Measurements from ENCODE around the gene EIF4G3.
"Not testable (repeated sequence)": the region's sequence is repeated elsewhere in the genome, so short reads cannot be mapped to it uniquely, and the experiment has no call there.

The EIF4G3 gene

DNA sequence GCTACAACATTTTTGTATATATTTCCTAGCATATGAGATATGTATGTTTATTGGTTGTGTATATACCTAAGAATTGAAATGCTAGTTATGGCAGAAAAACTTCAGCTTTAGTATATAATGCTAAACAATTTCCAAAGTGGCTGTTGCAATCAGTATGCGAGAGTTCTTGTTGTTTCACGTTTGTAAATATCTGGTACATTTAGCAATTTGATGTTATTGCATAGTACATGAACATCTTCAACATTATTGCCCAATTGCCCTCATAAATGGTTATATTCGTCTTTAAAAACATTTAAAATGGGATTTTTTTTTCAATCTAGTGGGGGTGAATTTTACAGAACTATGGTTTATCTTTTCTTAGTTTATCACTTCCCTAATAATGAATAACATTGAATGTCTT is 303.4 kb downstream of the EIF4G3 start:
- DNase-seq (ENCODE audit: low spot score), result no peak

GRCh38 chr1:20871419-20871818 is 305.3 kb downstream of the EIF4G3 start:
- DNase-seq (ENCODE audit: low spot score), result no peak

- DNase-seq (ENCODE audit: low spot score), result no peak
These were observed 306.0 kb downstream of the EIF4G3 start for GRCh38 chr1:20870718-20871117.

DNA sequence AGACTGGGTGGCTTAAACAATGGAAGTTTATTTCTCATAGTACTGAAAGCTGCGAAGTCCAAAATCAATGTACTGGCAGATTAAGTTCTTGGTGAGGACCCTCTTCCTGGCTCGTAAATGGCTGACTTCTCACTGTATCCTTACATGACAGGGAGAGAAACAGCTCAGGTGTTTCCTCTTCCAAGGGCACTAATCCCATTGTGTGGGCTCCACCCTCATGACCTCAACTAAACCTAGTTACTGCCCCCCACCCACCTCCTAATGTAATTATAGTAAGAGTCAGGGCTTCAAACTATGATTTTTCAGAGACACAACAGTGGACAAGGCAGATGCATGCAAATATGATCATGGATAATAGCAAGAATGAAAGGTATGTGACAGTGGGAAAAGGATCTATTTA is 308.4 kb downstream of the EIF4G3 start:
- DNase-seq (ENCODE audit: low spot score), result no peak

DNA sequence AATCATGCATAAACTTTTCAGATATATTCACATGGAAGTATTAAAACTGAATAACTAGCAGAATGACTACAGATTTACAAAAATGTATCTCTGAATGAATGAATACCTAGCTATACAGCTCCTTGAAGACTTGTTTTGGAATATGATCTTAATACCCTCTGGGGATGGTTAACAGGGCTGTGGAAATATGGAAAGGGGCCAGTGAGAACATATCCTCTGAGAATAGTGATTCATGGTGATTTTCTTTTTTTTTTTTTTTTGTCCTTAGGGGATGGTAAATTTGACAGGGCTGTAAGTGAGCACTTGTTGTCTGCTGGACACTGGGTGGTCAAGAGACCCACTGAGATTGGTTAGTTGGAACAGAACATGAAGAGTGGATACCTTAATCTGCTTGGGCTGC is 308.9 kb downstream of the EIF4G3 start:
- DNase-seq (ENCODE audit: low spot score), result no peak

DNA sequence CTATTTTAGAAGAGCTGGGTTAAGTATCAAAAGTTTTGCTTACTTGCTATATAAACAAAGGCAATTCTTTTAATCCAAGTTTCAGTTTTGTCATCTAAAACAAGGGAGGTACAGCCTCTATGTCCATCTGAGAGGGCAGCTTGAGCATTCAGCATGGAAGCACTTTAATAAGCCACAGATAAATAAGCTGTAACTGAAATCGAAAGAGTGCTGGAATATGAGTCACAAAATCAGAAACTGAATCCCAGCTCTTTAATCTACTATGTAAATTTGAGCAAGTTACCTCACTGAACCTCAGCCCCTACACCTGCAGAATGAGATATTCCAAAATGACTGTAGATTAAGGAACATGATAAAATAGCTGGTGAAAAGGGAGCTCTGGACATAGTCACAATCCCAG is 309.6 kb downstream of the EIF4G3 start:
- DNase-seq (ENCODE audit: low spot score), result no peak

DNA sequence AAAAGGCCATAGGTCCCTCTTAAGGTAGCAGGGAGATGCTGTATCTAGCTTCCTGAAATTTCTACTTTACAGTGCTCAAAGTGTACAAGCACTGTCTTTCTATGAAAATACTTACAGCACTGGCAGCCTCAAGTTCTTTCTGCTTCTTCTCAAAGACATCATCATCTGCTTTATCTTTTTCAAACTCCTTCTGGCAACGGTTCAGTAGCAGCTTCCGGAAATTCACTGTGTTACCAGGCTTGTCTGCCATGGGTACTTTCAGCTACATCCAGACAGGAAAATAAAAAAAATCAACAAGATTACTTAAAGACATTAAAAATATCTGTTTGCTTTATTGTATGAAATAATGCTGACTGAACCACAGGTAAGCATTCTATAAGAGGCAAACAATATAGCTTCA is 311.7 kb downstream of the EIF4G3 start:
- no peak for DNase-seq (ENCODE audit: low spot score)

DNA sequence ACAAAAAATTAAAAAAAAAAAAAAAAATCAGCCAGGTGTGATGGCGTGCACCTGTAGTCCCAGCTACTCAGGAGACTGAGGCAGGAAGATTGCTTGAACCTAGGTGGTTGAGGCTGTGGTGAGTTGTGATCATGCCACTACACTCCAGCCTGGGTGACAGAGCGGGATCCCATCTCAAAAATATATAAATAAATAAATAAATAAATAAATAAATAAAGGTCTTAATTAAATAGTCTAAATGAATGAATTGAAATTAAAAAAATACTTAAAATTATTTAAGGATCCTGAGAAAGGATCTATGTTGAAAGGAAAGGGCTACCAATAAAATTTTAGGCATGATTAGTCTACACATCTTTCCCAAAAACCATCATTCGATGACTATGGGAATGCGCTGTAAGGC is 322.2 kb downstream of the EIF4G3 start:
- DNase-seq (ENCODE audit: low spot score), result no peak

DNA sequence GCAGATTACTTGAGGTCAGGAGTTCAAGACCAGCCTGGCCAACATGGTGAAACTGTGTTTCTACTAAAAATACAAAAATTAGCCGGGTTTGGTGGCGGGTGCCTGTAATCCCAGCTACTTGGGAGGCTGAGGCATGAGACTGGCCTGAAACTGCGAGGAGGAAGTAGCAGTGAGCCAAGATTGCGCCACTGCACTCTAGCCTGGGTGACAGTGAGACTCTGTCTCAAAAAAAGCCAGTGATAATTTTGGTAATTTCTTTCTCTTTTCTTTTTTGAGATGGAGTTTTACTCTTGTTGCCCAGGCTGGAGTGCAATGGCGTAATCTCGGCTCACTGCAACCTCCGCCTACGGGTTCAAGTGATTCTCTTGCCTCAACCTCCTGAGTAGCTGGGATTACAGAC is 324.9 kb downstream of the EIF4G3 start:
- DNase-seq (ENCODE audit: low spot score), result not testable (repeated sequence)

GRCh38 chr1:20850021-20850420 is 326.7 kb downstream of the EIF4G3 start:
- DNase-seq (ENCODE audit: low spot score), result no peak

DNA sequence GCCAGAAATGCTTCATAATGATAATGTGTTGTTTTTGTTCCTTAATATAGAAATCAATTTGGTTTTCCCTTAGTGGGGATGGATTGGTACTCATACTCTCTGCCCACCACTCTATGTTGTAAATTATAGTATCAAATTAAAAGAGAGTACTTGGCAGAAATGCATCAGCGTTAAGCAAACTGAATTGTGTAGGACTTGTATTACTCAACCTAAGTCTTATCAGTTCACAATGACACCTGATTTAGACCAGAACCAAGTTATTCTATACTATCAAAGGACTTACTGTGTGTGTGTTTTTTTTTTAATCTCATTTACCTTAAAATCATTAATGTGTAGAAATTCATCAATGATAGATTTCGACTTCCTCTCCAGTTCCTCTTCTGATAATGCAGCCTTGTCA is 327.6 kb downstream of the EIF4G3 start:
- DNase-seq (ENCODE audit: low spot score), result no peak

DNA sequence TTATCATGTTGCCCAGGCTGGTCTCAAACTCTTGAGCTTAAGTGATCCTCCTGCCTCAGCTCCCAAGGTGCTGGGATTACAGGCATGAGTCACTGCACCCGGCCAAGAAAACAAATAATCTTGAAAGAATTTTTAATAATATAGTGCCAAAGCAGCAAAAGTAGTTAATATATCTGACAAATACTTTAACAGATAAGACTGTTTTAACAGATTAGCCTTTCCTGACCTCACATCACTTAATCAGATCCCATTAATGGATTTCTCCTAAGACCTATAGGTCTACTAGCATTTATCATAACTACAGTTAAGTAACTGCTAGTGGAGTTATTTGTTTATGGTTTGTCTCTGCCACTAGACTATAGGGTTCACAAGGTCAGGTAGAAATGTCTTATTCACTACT is 328.5 kb downstream of the EIF4G3 start:
- no peak for DNase-seq (ENCODE audit: low spot score)

GRCh38 chr1:20847611-20848080 is 329.1 kb downstream of the EIF4G3 start:
- no peak for DNase-seq (ENCODE audit: low spot score)

GRCh38 chr1:20846461-20847374 is 330.0 kb downstream of the EIF4G3 start:
- DNase-seq (ENCODE audit: low spot score), result no peak

- no peak for DNase-seq (ENCODE audit: low spot score)
These were observed 336.0 kb downstream of the EIF4G3 start for GRCh38 chr1:20840731-20841130.

DNA sequence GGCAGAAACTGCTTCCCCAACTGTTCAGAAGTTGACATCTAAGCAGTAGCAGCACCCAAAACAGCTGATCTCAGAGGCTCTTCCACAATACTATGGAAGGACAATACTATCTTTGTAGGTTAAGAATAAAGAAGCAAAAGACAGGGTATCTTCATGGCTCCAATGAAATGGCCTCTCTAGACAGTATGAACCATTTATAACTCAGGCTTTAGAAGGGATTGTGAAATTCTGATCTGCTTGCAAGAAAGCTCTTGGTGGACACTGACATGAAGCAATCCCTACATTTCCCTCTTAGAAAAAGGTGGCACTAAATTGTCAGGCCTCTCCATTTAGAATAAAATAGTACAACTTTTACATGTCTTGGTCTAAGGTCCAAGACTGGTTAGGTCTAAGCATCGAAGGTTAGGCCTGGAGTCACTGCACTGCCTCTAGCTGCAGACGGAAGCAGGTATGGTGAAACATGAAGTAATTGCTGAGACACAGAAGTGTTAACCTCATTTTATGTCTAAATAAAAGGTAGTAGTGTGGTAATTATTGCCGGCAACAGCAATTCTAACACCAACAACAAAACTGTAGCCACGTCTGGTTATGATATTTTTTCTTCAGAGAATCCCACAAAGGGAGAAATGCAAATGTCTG is 339.0 kb downstream of the EIF4G3 start:
- DNase-seq (ENCODE audit: low spot score), result no peak

DNA sequence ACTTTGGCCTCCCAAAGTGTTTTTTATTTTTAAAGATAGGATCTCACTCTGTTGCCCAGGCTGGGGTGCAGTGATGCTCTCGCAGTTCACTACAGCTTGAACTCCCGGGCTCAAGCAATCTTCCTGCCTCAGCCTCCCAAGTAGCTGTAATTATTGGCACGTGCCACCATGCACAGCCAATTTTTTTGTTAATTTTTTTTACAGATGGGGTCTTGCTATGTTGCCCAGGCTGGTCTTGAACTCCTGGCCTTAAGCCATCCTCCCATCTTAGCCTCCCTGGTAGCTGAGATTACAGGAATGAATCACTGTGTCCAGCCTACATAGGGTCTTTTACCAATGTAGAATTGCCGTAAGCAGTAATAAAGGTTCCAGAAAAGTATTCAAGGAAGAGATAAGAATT is 340.5 kb downstream of the EIF4G3 start:
- DNase-seq (ENCODE audit: low spot score), result no peak

DNA sequence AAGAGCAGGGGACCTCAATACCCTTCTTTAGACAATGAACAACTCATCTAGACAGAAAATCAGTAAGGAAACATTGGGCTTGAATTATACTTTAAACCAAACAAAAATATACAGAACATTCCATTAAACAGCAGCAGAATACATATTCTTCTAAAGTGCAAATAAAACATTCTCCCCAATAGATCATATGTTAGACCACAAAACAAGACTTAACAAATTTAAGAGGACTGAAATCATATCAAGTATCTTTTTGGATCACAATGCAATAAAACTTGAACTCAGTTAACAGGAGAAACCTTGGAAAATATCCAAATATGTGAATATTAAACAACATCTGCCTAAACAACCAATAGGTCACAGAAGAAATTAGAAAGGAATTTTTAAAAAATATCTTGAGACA is 341.9 kb downstream of the EIF4G3 start:
- no peak for DNase-seq (ENCODE audit: low spot score)

DNA sequence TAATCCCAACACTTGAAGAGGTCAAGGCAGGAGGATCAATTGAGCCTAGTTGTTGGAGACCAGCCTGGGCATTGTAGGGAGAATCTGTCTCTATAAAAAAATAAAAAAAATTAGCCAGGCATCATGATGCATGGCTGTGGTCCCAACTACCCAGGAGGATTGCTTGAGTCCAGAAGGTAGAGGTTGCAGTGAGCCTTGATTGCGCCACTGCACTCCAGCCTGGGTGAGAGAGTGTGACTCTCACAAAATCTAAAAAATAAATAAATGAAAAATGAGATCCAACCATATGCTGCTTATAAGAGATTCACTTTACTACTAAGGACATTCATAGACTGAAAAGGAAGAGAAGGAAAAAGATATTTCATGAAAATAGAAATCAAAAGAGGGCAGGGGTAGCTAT is 342.5 kb downstream of the EIF4G3 start:
- DNase-seq (ENCODE audit: low spot score), result no peak

DNA sequence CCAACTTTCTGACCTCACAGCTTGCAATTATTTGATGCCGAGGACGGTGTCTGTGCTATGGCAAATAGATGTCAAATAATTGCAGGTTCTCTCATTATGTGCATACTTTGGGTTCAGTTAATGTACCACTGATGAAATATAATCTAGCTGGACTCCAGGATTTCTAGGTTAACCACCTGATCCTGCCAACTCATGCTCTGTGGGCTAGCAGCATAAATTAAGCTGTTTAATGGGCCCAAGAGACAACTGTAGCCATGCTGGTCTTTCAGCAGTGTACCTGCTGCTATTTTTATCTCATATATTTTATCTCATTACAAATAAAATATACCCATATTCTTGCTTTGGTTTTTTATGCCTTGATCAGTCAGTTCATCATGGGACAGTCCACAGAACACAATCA is 346.3 kb downstream of the EIF4G3 start:
- DNase-seq (ENCODE audit: low spot score), result no peak

GRCh38 chr1:20829946-20830345 is 346.8 kb downstream of the EIF4G3 start:
- no peak for DNase-seq (ENCODE audit: low spot score)

GRCh38 chr1:20829531-20829930 is 347.2 kb downstream of the EIF4G3 start:
- no peak for DNase-seq (ENCODE audit: low spot score)

DNA sequence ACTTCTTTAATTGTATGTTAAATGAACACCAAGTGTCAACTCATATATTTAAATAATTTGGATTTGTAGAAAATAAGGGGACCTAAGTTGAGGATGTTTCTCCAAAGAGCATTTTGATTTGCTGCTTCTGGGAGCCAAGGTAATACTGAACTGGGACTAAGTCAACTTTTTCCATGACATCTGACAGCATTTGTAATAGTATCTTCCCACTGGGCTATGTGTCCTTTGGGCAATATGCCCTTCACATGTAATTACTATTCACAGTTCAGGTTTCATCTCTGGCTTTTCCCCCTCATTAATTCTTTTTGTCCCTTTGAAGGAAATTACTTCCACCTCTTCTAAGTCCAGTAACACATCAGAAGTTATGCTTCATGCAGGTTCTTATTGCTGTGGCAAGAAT is 352.9 kb downstream of the EIF4G3 start:
- DNase-seq (ENCODE audit: low spot score), result no peak

DNA sequence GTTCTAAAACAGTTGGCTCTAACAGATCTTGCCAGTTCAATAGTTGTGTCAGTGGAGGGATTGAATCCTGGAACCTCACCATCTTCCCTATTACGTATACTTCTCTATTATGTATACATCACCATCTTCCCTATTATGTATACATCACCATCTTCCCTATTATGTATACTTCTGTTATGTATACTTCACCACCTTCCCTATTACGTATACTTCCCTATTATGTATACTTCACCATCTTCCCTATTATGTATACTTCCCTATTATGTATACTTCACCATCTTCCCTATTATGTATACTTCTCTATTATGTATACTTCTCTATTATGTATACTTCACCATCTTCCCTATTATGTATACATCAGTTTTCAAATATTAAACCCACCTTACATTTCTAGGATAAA is 355.2 kb downstream of the EIF4G3 start:
- DNase-seq (ENCODE audit: low spot score), result no peak

Measured in left forelimb (tissue), 1 donor.